ENCODE data around the gene P2RY2. TPM values are rescaled to one million over a fixed set of nuclear protein-coding genes. Genes with fewer than 3 reads are reported as not detected.
A peak's percentile ranks its signal among the peaks of the same experiment; 100 is the strongest.

P2RY2 gene
- polyA plus RNA-seq, 3 donors: 2.8 to 24.1 (median 12.7) TPM

- H3K27ac Mint-ChIP-seq: peak overlapping the region; percentile 40 to 84 (median 63)
Observed at GRCh38 chr11:73270016-73270854, 52.2 kb downstream of the P2RY2 start.

More at GRCh38 chr11:73270016-73270854, 52.2 kb downstream of the P2RY2 start:
- peak overlapping the region in 1 of 2 donors; percentile 39 for H3K4me3 Mint-ChIP-seq
- peaks cover 21 to 23% (median 23%) of the 10 kb centered on the region in 3 donors for H3K27me3 Mint-ChIP-seq (ENCODE audit: low read depth in 3 of 3)
- no peaks in the 10 kb centered on the region for H3K36me3 Mint-ChIP-seq
- Histone ChIP-seq H3K27me3 (ENCODE audit: control insufficient read depth in 2 of 2, insufficient read depth in 2 of 2, low read length in 2 of 2) (peaks cover under 1 to 14% of the 10 kb centered on the region in 2 donors), H3K27ac (ENCODE audit: low read depth in 1 of 2, low read length in 2 of 2) (peak overlapping the region; percentile 21 to 42), H3K9me3 (replicated peaks in 1 of 2; ENCODE audit: control insufficient read depth in 1 of 2, insufficient read depth in 1 of 2, low read length in 2 of 2) (no peaks in the 10 kb centered on the region), H4K20me1 (ENCODE audit: insufficient read depth, low read length) (no peaks in the 10 kb centered on the region), H3K4me2 (replicated peaks; ENCODE audit: extremely low read depth, low read length, poor library complexity, severe bottlenecking) (no peak overlapping the region), H3K36me3 (replicated peaks in 1 of 2; ENCODE audit: control insufficient read depth in 1 of 2, insufficient read depth in 2 of 2, low read length in 2 of 2) (no peaks in the 10 kb centered on the region), H3K4me1 (ENCODE audit: control insufficient read depth in 1 of 2, insufficient read depth in 2 of 2, low read length in 2 of 2) (peaks cover 60 to 62% of the 10 kb centered on the region in 2 donors), H3K79me2 (ENCODE audit: insufficient read depth, low read length) (no peaks in the 10 kb centered on the region), H2AFZ (ENCODE audit: insufficient read depth, low read depth, low read length, poor library complexity, severe bottlenecking) (no peak overlapping the region), H3K4me3 (replicated peaks in 1 of 3; ENCODE audit: low read depth in 2 of 3, low read length in 3 of 3) (no peak overlapping the region), H3K9ac (ENCODE audit: insufficient read depth, low read length, poor library complexity, severe bottlenecking) (no peak overlapping the region)
- H3K9me3 Mint-ChIP-seq: peaks cover 0 to 5% (median 0%) of the 10 kb centered on the region in 7 donors
- H3K4me1 Mint-ChIP-seq: peaks cover 65% of the 10 kb centered on the region
- 94% methylated on average over 6 of the region's 7 CpGs for WGBS (ENCODE audit: insufficient coverage)
- no peak for TF ChIP-seq CTCF (IDR thresholded peaks at IDR 0.05)
- intact Hi-C loops (cut with micrococcal nuclease): no loop called here
- DNase-seq: peak; percentile 75 to 86 (median 75)

All from CD14-positive monocyte (primary cell).